ENCODE results near the gene CCDC92B.
"Not testable (repeated sequence)": the region's sequence is repeated elsewhere in the genome, so short reads cannot be mapped to it uniquely, and the experiment has no call there.

The CCDC92B gene

DNA sequence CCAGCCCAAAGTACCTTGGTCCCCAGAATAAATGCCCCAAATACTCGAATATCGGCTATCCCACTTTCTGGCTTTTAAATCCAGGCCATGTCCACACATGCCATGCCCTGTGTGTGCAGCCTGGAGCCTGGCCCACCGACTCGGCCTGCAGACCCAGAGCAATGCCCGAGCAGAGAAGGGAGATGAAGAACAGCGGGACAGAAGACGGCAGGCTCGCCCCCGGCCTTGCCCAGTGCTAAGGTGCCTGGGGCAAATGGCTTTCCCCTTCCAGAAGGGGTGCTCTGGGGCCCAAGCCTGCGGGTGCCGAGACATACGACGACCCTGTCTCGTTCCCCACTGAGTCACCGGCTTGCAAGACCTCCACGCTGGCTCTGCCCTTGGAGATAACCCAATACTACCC lies 45.8 kb downstream of the CCDC92B start:
- no peak for DNase-seq (ENCODE audit: low read depth in 2 of 2)

DNA sequence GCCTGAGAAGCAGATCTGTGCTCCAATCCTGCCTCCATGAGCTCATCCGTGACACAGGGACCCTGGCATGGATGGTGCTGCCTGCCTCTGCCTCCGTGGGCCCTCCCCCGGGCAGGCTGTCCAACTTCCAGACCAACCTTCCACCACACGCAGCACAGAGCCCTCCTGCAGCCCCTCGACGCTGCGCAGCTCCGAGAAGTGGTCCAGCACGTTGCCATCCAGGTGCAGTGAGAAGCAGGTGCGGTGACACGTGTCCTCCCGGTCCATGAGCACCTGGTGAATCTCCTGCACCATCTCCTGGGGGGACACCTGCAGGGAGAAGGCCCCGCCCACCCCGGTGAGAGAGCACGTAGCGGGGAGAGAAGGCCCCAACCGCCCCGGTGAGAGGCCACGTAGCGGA lies 46.3 kb downstream of the CCDC92B start:
- DNase-seq (ENCODE audit: low read depth in 2 of 2) = no peak

DNA sequence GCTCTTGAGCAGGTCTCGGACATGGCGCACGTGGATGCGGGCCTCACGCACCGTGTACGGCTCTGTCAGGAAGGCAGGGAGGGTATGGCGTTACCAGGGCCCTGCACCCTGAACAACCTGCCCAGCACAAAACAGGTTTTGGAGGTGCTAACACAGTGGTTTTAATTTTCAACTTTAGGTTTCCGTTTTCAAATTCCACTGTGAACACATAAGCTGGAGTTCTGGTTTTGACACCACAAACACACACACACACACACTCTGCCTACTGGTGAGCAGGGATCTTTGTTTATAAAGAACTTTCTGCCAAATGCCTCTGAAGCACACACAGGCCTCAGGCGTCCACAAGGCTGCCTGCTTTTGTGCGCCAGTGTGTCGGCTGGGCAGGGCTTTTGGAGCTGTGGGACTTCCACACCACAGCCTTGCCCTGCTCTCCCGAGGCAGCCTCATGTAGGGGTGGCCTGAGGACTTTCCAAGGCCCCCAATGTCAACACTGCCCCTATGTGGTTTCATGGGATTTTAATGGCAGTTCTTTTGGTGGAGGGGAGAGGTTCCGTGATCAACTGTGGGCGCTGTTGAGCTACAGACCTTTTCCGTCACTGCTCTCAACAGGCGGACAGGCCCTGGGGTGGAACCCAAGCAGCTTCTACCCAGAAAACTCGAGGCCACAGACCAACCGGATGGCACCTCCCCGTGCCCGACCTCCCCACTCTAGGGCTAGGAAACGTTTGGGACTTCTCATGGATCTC lies 47.3 kb downstream of the CCDC92B start:
- DNase-seq (ENCODE audit: low read depth in 2 of 2) = no peak

DNA sequence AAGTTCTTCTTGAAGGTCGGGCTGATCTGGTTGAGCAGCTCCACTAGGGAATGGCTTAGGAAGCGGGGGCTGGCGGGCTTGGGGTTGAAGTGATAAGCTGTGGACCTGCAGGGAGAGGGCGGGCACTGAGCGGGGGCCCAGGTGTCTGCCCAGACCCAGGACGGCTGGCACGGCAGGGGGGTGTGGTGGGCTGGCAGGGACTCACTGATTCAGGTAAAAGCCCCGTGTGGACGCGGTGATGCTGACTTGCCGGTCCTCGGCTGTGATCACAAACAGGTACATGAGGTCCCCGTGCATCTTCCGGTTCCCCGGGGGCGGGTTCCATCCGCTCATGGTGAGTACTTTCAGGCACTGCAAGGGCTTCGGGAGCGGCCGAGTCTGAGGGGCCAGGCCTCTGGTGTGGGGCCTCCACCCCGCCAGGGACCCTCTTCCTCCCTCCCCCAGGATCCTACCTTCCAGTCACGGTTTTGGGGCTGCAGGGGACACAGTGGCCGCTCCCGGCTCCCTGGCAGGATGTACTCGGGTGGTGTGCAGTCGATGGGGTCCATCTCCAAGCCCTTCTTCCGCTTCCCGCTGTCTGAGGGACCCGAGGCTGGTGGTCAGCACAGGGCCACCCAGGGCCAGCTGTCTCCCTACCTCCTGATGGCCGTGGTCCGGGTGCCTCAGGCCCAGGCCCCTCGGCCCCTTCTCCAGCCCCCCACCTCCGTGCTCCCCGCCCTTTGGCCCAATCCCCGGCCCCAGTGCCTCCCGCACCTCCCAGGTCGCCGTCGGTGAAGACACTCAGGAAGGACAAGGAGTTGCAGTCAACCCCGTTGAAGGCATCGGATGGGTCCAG lies 48.1 kb downstream of the CCDC92B start:
- no peak for DNase-seq (ENCODE audit: low read depth in 2 of 2)

DNA sequence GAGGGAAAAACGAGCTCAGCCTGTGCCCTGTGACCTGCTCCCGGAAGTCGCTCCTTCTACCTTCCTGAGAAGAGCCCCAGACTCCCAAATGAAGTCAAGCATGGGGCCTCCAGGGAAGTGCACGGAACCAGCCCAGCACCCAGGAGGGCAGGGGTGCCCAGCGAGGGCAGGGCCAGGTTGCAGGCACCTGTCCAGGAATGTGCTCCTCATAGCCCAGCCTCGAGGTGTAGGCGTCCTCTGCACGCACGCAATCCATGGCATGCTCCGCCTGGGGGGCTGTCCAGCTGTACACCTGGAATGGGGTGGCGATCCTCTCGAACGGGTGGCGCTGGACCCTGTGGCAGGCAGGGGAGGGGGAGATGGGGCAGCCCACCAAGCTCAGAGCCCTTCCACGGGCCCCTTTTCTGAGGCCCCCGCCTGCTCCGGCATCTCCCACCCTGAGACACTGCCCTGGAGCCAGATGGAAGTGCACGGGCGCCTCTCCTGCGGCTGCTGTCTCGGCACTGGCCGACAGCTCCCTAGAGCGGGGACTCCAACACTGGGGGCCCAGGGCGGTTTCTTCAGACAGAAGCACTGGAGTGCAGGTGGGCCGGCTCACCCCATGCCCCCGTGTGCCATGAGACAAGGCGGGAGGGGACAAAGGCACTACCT lies 48.8 kb downstream of the CCDC92B start:
- no peak for DNase-seq (ENCODE audit: low read depth in 2 of 2)

DNA sequence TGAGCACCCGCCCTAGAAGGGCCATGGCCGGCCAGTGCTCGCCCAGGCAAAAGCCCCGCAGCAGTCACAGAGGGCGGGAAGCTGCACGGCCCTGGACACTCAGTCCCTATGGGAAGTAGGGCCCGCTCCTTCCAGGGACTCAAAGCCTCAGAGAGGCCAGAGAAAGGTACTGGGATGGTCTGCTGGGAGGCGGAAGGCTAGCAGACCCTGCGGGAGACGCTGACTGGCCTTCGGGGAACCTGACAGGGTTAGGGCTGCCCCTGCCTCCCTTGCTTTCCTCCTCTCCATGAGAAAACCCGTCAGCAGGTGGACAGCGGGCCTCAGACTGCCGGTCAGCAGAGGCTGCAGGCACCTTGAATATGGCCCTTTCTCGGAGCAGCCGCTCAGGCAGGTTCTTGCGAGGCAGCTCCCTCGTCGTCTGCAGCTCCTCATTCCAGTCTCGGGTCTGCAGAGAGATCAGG lies 49.4 kb downstream of the CCDC92B start:
- no peak for DNase-seq (ENCODE audit: low read depth in 2 of 2)

DNA sequence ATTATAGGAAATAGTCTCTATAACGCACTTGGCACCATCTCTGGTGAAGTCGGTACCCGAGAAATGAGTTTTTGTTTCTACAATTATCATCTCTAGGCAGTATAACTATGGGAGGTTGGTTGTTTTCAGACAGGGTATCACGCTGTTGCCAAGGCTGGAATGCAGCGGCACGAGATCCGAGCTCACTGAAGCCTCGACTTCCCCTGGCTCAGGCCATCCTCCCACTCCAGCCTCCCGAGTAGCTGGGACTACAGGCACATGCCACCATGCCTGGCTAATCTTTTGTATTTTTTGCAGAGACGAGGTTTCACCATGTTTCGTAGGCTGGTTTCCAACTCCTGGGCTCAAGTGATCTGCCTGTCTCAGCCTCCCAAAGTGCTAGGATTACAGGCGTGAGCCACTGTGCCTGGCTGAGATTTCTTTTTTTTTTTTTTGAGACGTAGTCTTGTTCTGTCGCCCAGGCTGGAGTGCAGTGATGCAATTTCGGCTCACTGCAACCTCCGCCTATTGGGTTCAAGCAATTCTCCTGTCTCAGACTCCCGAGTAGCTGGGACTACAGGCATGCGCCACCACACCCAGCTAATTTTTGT lies 50.1 kb downstream of the CCDC92B start:
- DNase-seq (ENCODE audit: low read depth in 2 of 2) = not testable (repeated sequence)

DNA sequence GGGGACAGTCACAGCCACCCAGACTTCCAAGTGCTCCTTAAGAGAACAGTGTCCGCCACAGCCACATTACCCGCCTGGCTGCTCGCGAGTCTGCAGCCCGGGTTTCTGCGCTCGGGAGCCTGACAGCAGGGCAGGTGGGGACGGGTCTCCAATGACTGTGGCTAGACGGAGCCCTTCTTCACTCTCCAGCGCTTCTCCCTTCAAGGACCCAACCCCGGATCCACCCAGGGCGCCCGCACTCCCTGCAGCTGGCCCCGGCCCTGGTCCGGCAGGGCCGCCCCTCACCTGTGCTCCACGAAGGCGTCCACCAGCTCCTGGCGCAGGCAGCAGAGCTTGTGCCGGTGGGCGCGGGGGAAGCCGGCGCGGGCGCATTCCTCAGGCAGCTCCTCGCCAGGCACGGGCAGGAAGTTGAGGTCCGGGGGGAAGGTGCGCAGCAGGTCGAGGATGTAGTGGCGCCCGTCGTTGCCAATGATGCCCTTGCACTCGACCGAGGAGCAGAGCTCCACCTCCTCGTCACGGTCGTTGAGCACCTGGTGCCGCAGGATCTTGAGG lies 51.8 kb downstream of the CCDC92B start:
- no peak for DNase-seq (ENCODE audit: low read depth in 2 of 2)

DNA sequence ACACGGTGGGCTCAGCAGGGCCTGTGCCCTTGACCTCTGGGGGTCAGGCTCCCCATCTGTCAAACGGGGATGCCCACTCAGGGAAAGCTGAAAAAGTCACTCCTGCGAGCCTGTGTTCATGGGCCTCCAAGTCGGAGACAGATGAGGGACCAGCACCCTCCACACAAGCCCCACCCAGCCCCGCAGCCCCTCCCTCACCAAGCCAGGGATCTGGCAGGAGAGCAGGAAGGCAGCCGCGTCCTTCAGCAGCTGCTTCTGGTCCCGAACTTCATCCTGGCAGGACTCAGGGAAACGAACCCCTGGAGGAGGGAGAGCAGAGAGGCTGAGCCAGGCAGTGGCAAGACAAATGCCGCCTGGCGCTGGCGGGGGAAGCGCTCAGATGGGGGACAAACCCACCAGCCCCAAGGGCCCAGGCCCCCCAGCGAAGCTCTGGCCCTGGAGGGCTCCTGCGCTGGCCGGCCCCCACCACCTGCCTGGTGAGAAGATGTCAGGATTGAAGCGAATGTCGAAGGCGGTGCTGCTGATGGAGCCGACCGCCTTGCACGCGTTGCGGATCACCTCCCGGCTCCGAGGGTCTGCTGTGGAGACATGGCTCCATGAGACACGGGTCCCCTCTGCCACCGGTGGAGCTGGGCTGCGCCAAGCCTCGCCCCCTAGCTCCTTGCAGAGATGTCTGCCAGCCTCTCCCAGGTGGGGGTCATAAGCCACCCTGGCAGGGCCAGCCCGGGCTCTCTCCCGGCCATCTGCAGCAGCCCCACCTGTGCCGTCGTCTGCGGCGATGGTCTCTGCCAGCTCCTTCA lies 53.3 kb downstream of the CCDC92B start:
- no peak for DNase-seq (ENCODE audit: low read depth in 2 of 2)

DNA sequence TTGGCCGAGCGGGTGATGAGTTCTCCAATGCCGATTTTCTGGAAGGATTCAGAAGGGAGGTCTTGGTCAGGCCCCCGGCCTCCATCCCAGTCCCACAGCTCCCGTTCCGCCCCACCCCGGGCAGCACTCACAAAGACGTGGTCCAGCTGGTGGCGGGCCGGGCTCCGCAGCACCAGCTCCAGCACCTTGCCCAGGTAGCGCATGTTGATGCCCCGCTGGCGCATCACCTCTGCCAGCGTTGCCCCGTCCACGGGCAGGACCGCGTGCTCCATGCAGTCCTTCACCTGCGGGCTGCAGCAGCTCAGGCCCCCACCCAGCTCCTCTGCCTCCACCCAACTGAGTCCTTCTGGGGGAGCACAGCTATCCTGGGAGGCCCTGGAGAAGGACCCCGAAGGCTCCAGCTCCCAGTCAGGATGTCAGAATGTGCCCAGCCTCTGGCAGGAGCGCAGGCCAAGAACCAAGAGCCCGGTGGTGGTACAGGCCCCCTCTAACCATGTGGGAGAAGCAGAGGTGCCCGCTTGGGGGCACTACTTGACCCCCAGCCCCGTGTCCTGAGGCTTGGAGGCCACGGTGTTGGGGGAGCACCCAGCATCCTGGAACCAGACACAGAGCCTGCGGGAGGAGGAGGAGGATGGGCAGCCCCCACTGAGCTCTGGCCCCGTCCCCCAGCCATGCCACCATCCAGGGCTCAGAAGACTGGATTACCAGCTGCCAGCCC lies 54.0 kb downstream of the CCDC92B start:
- no peak for DNase-seq (ENCODE audit: low read depth in 2 of 2)

DNA sequence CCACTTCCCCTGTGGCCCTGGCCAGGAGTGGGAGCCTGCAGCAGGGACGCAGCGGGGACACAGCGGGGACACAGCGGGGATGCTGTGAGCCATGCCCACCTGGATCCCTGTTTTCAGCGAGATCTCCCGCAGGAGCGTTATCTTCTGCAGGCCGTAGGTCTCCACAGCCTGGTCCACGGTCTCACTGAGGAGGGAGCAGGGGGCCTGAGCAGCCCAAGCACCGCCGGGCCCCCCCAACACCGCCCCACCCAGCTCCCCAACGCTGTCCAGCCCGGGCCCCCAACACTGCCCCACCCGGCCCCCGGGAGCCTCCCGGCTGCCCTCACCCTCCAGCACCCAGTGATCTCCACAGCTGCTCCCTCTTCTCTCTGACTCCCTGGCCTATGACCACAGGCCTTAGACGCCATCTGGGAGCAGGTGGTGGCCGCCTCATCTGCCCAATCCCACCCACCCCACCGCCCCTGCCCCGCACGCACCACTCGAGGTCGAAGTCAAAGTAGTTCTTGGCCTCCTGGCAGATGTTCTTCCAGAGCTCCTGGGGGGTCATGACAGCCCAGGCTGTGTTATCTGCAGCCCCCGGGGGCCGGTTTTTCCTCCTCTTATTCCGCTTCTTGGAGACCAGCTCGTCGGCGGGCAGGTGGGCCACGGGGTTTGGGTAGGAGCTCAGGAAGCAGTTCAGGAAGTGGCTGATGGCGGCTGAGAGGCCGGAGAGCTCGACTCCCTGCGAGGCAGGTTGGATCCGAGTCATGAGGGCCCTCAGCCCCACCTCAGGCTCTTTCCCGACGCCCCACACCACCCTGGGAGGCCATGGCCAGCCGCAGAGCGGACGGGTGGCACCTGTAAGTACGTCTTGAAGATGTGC lies 54.8 kb downstream of the CCDC92B start:
- no peak for DNase-seq (ENCODE audit: low read depth in 2 of 2)

DNA sequence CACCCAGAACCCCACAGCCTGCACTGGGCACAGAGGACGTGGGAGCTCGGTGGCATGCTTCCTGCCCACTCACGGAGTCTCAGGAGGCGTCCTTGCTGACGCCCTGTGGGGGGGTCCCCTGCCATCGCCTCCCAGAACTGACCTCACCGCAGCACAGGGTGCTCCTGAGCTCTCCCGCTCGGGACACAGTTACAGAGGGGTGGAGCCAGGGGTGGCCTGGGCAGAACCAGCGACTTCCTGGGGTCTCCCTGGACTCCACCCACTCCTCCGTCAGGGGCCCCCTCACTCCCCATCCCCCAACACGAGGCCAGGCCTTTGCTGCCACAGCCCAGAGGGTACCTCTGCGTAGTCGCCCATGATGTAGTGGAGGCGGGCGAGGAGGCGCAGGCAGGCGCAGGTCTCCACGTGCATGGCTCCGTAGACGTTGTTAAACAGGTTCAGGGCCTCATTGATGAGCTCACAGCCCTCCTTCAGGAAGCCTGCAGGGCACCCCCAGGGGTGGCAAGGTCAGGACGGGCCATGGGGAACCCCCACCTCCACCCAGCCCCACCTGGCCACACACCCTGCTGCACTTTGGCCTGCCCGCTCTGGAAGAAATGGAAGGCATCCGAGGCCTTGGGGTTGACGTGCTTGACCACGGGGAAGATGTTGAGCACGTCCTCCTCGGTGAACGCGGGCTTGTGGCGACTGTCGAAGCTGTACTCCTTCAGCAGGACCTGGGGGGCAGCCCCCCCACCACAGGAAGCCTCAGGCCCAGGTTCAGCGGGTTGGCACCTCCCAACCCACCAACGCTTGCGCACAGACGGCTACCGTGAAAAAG lies 55.7 kb downstream of the CCDC92B start:
- DNase-seq (ENCODE audit: low read depth in 2 of 2) = no peak

DNA sequence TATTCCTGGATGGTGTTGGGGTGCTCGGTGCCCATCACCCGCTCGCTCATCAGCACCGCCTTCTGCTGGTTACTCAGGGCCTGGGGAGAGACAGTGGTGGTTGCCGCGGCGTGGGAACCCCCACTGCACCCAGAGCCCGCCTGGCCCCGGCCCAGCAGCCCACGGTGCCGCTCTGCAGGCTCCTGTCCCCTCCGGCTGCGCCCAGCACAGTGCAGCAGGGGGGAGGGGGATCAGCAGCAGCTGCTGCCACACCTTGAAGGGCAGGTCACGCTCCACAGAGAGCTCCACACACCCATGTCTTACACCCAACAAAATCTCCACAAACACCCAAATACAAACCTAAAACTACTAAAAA lies 56.7 kb downstream of the CCDC92B start:
- DNase-seq (ENCODE audit: low read depth in 2 of 2) = no peak

DNA sequence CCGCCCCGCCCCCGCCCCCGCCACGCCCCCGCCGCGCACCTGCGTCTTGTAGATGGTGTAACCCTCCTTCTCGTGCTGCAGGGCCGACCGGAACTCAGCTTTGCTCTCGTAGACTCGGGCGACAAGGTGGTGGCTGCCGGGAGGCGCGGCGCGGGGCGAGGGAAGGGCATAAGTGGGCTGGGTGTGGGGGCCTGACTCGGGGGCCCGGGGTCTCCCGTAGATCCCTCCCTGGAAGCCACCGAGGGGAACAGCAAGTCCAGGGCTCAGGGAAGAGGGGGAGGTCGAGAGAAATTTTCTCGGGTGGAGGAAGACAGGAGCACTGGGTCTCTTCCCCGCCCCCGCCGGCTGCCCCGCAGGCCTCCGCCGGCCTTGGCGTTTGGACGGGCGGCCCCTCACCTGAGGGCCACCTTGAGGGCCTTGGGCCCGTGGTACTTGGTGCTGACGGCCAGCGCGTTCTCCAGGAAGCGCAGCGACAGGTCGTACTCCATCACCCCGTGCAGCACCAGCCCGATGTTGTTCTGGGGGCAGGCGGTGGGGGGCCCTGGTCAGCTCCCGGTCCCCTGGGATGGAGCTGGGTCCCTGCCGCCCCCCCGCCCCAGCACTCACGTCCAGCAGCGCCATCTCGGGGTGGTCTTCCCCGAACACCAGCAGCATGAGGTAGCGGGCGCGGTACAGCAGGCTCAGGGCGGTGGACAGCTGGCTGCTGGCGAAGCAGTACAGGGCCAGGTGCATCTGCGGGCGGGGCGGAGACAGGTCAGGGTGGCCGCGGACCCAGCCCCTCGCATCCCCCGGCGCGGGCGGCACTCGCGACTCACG lies 57.3 kb downstream of the CCDC92B start:
- no peak for DNase-seq (ENCODE audit: low read depth in 2 of 2)

DNA sequence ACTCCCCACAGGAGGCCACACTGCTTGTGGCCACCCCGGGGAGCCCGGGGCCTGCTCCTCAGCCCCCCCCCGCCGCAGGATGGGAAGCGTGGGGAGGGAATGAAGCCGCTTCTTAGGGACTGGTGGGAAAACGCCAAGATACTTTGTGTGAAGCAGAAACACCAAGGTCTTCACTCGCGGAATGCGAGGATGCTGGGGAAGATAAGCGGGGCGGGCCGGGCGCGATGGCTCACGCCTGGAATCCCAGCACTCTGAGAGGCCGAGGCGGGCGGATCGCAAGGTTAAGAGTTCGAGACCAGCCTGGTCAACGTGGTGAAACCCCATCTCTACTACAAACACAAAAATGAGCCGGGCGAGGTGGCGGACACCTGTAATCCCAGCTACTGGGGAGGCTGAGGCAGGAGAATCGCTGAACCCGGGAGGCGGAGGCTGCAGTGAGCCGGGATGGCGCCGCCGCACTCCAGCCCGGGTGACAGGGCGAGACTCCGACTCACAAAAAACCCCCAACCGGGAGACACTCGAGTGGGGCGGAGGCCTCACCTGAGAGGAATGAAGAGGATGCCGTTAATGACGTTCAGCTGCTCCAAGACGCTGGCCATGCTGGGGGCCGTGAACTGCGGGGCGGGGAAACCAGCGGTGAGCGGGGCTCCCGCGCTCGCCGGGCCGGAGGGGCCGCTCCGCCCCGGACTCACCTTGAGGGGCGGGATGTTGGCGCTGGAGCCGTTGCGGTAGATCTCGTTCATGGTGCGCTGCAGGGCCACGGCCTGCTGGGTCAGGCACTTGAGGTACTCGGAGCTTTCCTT lies 58.2 kb downstream of the CCDC92B start:
- no peak for DNase-seq (ENCODE audit: low read depth in 2 of 2)

DNA sequence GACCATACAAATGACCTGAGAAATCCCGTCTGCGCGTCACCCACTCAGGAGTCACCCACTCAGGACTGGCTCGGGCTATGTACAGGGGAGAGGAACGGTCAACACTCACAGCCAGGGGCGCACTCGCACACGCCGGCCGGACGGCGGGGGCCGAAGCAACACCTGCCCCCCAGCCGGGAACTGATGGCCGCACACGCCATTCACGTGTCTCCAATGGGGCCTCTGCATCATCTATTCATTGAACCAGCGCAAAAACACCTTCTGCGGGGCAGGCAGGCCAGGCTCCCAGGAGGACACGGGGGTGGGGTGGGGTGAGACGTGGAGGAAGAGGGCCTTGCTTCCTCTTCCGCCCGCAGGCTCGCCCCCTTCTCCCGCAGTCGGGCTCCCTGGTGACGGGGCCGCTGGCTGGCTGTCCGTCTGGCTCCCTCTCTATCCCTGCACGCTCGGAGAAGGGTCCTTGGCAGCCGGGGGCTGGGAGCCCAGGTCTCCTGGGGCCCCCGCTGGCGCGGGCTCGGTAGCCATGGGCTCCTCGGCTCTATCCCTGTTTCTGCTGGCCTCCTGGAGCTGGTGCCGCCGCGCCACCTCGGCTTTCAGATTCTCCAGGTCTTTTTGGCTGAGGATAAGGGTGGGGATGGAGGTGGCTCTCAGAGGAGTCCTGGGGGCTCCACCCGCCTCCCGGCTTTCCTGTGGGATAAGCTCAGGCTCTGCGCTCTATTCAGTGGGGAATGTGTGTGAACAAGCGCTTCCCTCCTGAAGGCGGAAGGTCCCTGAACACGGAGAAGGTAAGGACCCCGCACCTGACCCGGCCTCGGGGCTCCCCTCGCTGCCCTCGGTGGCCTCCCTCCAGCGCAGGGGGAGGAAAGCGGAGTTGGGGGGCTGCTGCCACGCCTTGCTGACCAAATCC lies 59.0 kb downstream of the CCDC92B start:
- no peak for DNase-seq (ENCODE audit: low read depth in 2 of 2)
